HepG2 (cell line): ENCODE results near the gene CCSER2. TPM values are rescaled to one million over a fixed set of nuclear protein-coding genes. Genes with fewer than 3 reads are reported as not detected.

ENCODE experiments used
- ATAC-seq: fragments of 200-7000 bp; cut with Tn5 transposase; 3 replicates; pipeline ENCODE4 v1.9.1; 2020; ENCODE audit warnings: mild to moderate bottlenecking, moderate library complexity
- BruUV-seq: library from RNA; stranded (reverse); fragments of 400-500 nt; replicated peaks from 2 replicates; lab custom pipeline; 2021; lab: Mats Ljungman, UMichigan
- CTCF ChIA-PET: fragments of 300-600 bp; formaldehyde crosslinking; extraction: SDS; loops from one replicate; lab custom pipeline; 2021; ENCODE audit warnings: low total read pairs, inconsistent platforms, low intra/inter-chr PET ratio; lab: Yijun Ruan, JAX
- POLR2A ChIA-PET: fragments of 350-600 bp; sonication (Branson Sonifier 250); formaldehyde crosslinking; loops from one replicate; lab custom pipeline; 2020; ENCODE audit warnings: antibody characterized with exemption, inconsistent platforms; lab: Yijun Ruan, JAX
- DNase-seq: peaks from one replicate; pipeline ENCODE4 v3.0.0-alpha.2; 2015; ENCODE audit warnings: low spot score
- FAIRE-seq: peaks from 3 replicates; lab custom pipeline; 2011; peaks lifted over from hg19 to GRCh38; lab: Jason Lieb, UNC
- H2AFZ ChIP-seq: one replicate; pipeline ENCODE4 v1.6.1; 2011; ENCODE audit warnings: low read length, inconsistent platforms
- H3K27ac ChIP-seq: fragments of 300-600 bp; 3 replicates; pipeline ENCODE4 v1.8.0; 2011; ENCODE audit warnings: mixed run types, mild to moderate bottlenecking, mixed read lengths, low read length, inconsistent platforms; ENCODE audit not compliant: insufficient read depth; ENCODE audit errors: extremely low read length
- H3K27me3 ChIP-seq, 2 experiments: fragments of 200-600 bp in 1 of 2; 2 replicates in 1 of 2; 3 replicates in 1 of 2; pipeline versions ENCODE4 v1.6.0 to v1.8.0; 2011; ENCODE audit warnings: low read length in 2 of 2, mild to moderate bottlenecking in 2 of 2, moderate library complexity in 2 of 2, inconsistent platforms in 1 of 2; ENCODE audit not compliant: insufficient read depth in 2 of 2, control insufficient read depth in 1 of 2
- H3K36me3 ChIP-seq, 2 experiments: fragments of 200-600 bp in 1 of 2; replicated peaks in 1 of 2; 2 replicates in 1 of 2; 3 replicates in 1 of 2; pipeline versions ENCODE4 v1.5.1 to v1.8.0; 2011; ENCODE audit warnings: low read length in 2 of 2, inconsistent platforms in 1 of 2; ENCODE audit not compliant: insufficient read depth in 2 of 2, control insufficient read depth in 1 of 2
- H3K4me1 ChIP-seq: 2 replicates; pipeline ENCODE4 v1.5.1; 2012; ENCODE audit warnings: low read length, inconsistent platforms; ENCODE audit not compliant: insufficient read depth
- H3K4me2 ChIP-seq: 2 replicates; pipeline ENCODE4 v1.6.0; 2011; ENCODE audit warnings: low read depth, low read length, inconsistent platforms
- H3K4me3 ChIP-seq, 3 experiments: fragments of 200-600 bp in 1 of 3; sonication (generic), shearing (Covaris generic) in 1 of 3; replicated peaks in 1 of 3; 2 replicates each; pipeline ENCODE4 v1.5.1; 2011 to 2016; ENCODE audit warnings: low read length in 3 of 3, inconsistent platforms in 2 of 3, low read depth in 2 of 3, mild to moderate bottlenecking in 2 of 3, control low read depth in 1 of 3, mixed read lengths in 1 of 3; ENCODE audit not compliant: insufficient read depth in 1 of 3
- H3K79me2 ChIP-seq: one replicate; pipeline ENCODE4 v1.6.1; 2011; ENCODE audit warnings: low read length, inconsistent platforms; ENCODE audit not compliant: insufficient read depth
- H3K9ac ChIP-seq: 2 replicates; pipeline ENCODE4 v1.6.0; 2011; ENCODE audit warnings: mild to moderate bottlenecking, low read depth, low read length, inconsistent platforms; ENCODE audit not compliant: insufficient read depth
- H3K9me3 ChIP-seq: 2 replicates; pipeline ENCODE4 v1.5.1; 2012; ENCODE audit warnings: mild to moderate bottlenecking, low read length
- H4K20me1 ChIP-seq: 2 replicates; pipeline ENCODE4 v1.6.0; 2011; ENCODE audit warnings: inconsistent platforms, mild to moderate bottlenecking, low read length, moderate library complexity; ENCODE audit not compliant: insufficient read depth
- FOSL2 ChIP-seq: sonication (generic); formaldehyde crosslinking; IDR thresholded peaks from 2 replicates; pipeline ENCODE4 v1.4.0; 2020; ENCODE audit warnings: missing genetic modification reagents
- GABPB1 ChIP-seq: IDR thresholded peaks from 2 replicates; pipeline ENCODE4 v1.6.1; 2016; ENCODE audit warnings: mild to moderate bottlenecking, missing genetic modification reagents, moderate library complexity, missing compliant biosample characterization
- HOXA5 ChIP-seq: sonication (generic); formaldehyde crosslinking; IDR thresholded peaks from 2 replicates; pipeline ENCODE4 v1.4.0; 2020; ENCODE audit warnings: missing genetic modification reagents
- JUND ChIP-seq: sonication (generic); formaldehyde crosslinking; IDR thresholded peaks from 2 replicates; pipeline ENCODE4 v1.8.0; 2022; ENCODE audit warnings: mild to moderate bottlenecking, missing genetic modification reagents
- KDM6A ChIP-seq: IDR thresholded peaks from 2 replicates; pipeline ENCODE4 v1.6.1; 2016; ENCODE audit warnings: low read depth
- LCORL ChIP-seq, 2 experiments: fragments of 450-650 bp in 1 of 2; sonication (generic) in 1 of 2; formaldehyde crosslinking in 1 of 2; IDR thresholded peaks; 2 replicates each; pipeline versions ENCODE4 v1.5.0 to v1.6.1; 2017 to 2020; ENCODE audit warnings: antibody characterized with exemption in 1 of 2, missing genetic modification reagents in 1 of 2
- MXD4 ChIP-seq: IDR thresholded peaks from 2 replicates; pipeline ENCODE4 v1.6.1; 2016; ENCODE audit warnings: mild to moderate bottlenecking, missing biosample characterization, missing genetic modification reagents
- NFE2L1 ChIP-seq: sonication (generic); formaldehyde crosslinking; IDR thresholded peaks from 2 replicates; pipeline ENCODE4 v1.4.0; 2020; ENCODE audit warnings: missing genetic modification reagents, mild to moderate bottlenecking, borderline replicate concordance
- NRL ChIP-seq: sonication (generic); formaldehyde crosslinking; IDR thresholded peaks from 2 replicates; pipeline ENCODE4 v1.5.0; 2020; ENCODE audit warnings: missing genetic modification reagents, mild to moderate bottlenecking, moderate library complexity, borderline replicate concordance
- REPIN1 ChIP-seq: sonication (generic); formaldehyde crosslinking; IDR thresholded peaks from 2 replicates; pipeline ENCODE4 v1.8.0; 2022; ENCODE audit warnings: missing genetic modification reagents, low read depth, mild to moderate bottlenecking, borderline replicate concordance
- SOX13 ChIP-seq, 3 experiments: fragments of 450-650 bp in 1 of 3; sonication (generic) in 1 of 3; formaldehyde crosslinking in 1 of 3; IDR thresholded peaks in 2 of 3; conservative IDR thresholded peaks in 1 of 3; 2 replicates each; pipeline versions ENCODE4 v1.5.0 to v1.6.1; 2016 to 2020; ENCODE audit warnings: antibody characterized with exemption in 1 of 3, mild to moderate bottlenecking in 1 of 3, missing compliant biosample characterization in 1 of 3, missing genetic modification reagents in 1 of 3, moderate library complexity in 1 of 3
- SSRP1 ChIP-seq: IDR thresholded peaks from 2 replicates; pipeline ENCODE4 v1.6.1; 2016; ENCODE audit warnings: control low read depth
- STAT5B ChIP-seq: sonication (generic); formaldehyde crosslinking; IDR thresholded peaks from 2 replicates; pipeline ENCODE4 v1.4.0; 2020; ENCODE audit warnings: missing genetic modification reagents
- TMF1 ChIP-seq: sonication (generic); formaldehyde crosslinking; IDR thresholded peaks from 2 replicates; pipeline ENCODE4 v1.8.1; 2022; ENCODE audit warnings: low read depth, missing genetic modification reagents
- ZIK1 ChIP-seq: sonication (generic); formaldehyde crosslinking; IDR thresholded peaks from 2 replicates; pipeline ENCODE4 v1.5.0; 2020; ENCODE audit warnings: mild to moderate bottlenecking, low read depth, missing genetic modification reagents, borderline replicate concordance
- ZNF24 ChIP-seq: fragments of 450-650 bp; IDR thresholded peaks from 2 replicates; pipeline ENCODE4 v1.6.1; 2017; ENCODE audit warnings: antibody characterized with exemption, mild to moderate bottlenecking
- WGBS: methylation state at CpG from one replicate; pipeline ENCODE4 v1.1.6; 2017; ENCODE audit warnings: low lambda C conversion rate; 5-methylcytosine and 5-hydroxymethylcytosine counted together
- in situ Hi-C: cut with HindIII; loops from 2 replicates; pipeline ENCODE4 v1.10.0; 2017; ENCODE audit warnings: low pct_unique_long_range_greater_than_20kb; ENCODE audit not compliant: extremely low pct_ligation_motif_present
- intact Hi-C: fragments of 100-400 bp; cut with micrococcal nuclease; formaldehyde crosslinking; loops from one replicate; pipeline ENCODE4 v1.10.0; 2022; ENCODE audit not compliant: unreplicated experiment
- polyA plus RNA-seq, 8 experiments: library from polyadenylated mRNA; depleted of rRNA in 3 of 8; stranded (reverse) in 7 of 8; unstranded in 1 of 8; fragments of >200 nt; fragmentation: Illumina TruSeq in 4 of 8; extraction: Trizol in 4 of 8; gene quantifications; 2 replicates each; pipeline versions ENCODE4 v1.2.1 to v1.2.3, GENCODE V29; 2011 to 2016; ENCODE audit warnings: low read depth in 4 of 8, missing spikeins in 1 of 8, mixed read lengths in 1 of 8; ENCODE audit not compliant: insufficient read depth in 1 of 8
- total RNA-seq, 5 experiments: library from RNA; depleted of rRNA; stranded (reverse); fragments of >200 nt; fragmentation: Illumina TruSeq; extraction: Trizol; gene quantifications; 2 replicates each; pipeline ENCODE4 v1.2.3, GENCODE V29; 2016; ENCODE audit warnings: low read depth in 1 of 5
- TF ChIP-seq, protein P1 (sequence below): sonication (generic); formaldehyde crosslinking; IDR thresholded peaks from 2 replicates; pipeline ENCODE4 v1.9.0; 2021; ENCODE audit warnings: missing genetic modification reagents, borderline replicate concordance

CCSER2 gene
- total and polyA plus RNA-seq, 2 of the 13 experiments (the other 11 are each of a cell fraction or from before 2014, with no cell fraction given), result 13.3 to 17.2 TPM

DNA sequence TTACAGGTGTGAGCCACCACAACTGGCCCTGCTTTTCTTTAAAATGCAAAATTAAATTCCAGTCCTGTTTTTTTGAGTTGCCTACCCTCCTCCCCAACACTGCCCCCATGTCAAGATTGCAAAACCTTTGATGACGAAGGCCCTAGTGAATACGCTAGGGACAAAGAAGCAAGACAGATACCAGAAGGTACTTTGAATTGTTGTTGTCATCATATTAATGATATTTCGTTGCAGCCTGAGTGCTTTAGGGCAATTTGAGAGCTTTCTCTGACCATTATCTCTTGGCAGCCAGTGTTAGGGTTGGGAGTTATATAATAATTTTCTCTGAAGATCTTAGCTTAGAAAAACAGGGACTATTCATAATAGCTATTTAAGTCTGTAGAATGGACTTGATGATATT is 7.1 kb downstream of the CCSER2 start:
- WGBS, result 91% methylated on average over 3 of the region's 3 CpGs
- Histone ChIP-seq H4K20me1 (peaks cover 16% of the 10 kb centered on the region), H2AFZ (no peak overlapping the region), H3K27ac (no peak overlapping the region), H3K4me3 (no peak overlapping the region), H3K4me1 (peaks cover 37% of the 10 kb centered on the region), H3K9ac (no peak overlapping the region), H3K9me3 (no peaks in the 10 kb centered on the region)
- no peak for ATAC-seq
- no TSS peak for BruUV-seq
- intact Hi-C loops, result no loop called here
- TF ChIP-seq REPIN1 (no peak), HOXA5 (CRISPR knock-in tag) (no peak), MXD4 (CRISPR knock-in tag) (no peak), STAT5B (CRISPR knock-in tag) (no peak), GABPB1 (no peak), TMF1 (no peak), JUND (CRISPR knock-in tag) (no peak), NRL (CRISPR knock-in tag) (no peak), LCORL (IDR thresholded peaks at IDR 0.05) (no peak), LCORL (CRISPR knock-in tag; IDR thresholded peaks at IDR 0.05) (no peak), KDM6A (CRISPR knock-in tag) (no peak), NFE2L1 (CRISPR knock-in tag) (no peak), ZIK1 (CRISPR knock-in tag) (no peak), FOSL2 (no peak), ZNF24 (no peak), SOX13 (IDR thresholded peaks at IDR 0.05) (no peak), SOX13 (CRISPR knock-in tag; conservative IDR thresholded peaks at IDR 0.05 in 1 of 2, IDR thresholded peaks at IDR 0.05 in 1 of 2) (no peak), SSRP1 (CRISPR knock-in tag) (no peak)
- TF ChIP-seq, protein P1, sequence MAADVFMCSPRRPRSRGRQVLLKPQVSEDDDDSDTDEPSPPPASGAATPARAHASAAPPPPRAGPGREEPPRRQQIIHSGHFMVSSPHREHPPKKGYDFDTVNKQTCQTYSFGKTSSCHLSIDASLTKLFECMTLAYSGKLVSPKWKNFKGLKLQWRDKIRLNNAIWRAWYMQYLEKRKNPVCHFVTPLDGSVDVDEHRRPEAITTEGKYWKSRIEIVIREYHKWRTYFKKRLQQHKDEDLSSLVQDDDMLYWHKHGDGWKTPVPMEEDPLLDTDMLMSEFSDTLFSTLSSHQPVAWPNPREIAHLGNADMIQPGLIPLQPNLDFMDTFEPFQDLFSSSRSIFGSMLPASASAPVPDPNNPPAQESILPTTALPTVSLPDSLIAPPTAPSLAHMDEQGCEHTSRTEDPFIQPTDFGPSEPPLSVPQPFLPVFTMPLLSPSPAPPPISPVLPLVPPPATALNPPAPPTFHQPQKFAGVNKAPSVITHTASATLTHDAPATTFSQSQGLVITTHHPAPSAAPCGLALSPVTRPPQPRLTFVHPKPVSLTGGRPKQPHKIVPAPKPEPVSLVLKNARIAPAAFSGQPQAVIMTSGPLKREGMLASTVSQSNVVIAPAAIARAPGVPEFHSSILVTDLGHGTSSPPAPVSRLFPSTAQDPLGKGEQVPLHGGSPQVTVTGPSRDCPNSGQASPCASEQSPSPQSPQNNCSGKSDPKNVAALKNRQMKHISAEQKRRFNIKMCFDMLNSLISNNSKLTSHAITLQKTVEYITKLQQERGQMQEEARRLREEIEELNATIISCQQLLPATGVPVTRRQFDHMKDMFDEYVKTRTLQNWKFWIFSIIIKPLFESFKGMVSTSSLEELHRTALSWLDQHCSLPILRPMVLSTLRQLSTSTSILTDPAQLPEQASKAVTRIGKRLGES (CRISPR knock-in tag), result no peak
- TF ChIP-seq, all 625 proteins: peak for 0
- H3K36me3 ChIP-seq, result no peaks in the 10 kb centered on the region; a peak in 1 of 5 replicates
- DNase-seq (no peak), FAIRE-seq (no peak)
- H3K4me2 ChIP-seq, result no peak overlapping the region
- in situ Hi-C loops, result no loop called here
- POLR2A ChIA-PET, result no interaction called here
- no peaks in the 10 kb centered on the region for H3K27me3 ChIP-seq
- CTCF ChIA-PET, result no interaction called here
- peaks cover 67% of the 10 kb centered on the region for H3K79me2 ChIP-seq
